CD4-positive, alpha-beta T cell treated with Interleukin-4 for 4 hours (primary cell): ENCODE data around the gene MARCOL.

Experiments used
- DNase-seq: peaks from one replicate; pipeline ENCODE4 v3.0.0-alpha.2; 2020

The MARCOL gene

DNA sequence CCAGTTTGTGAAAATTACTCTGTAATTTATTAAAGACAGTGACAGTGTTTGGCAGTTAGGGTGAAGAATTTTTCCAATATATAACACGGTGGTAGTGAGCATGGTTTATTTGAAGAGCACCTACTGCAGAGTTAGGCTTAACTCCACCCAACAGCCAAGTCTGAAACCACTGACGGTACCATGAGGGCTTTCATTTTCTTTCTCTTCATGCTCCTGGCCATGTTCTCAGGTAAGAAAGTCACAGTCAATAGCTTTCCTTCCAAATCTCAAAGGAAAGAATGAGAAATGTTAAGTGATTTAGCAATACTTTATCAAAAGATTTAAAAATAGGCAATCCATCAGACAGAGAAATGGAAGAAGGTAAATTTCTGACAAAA, at the start of gene MARCOL:
MARCOL (plus strand) TSS at position 108 of the 377 bp plus-strand sequence; CDS start at position 181, 73 bp downstream.
- DNase-seq, result no peak

DNA sequence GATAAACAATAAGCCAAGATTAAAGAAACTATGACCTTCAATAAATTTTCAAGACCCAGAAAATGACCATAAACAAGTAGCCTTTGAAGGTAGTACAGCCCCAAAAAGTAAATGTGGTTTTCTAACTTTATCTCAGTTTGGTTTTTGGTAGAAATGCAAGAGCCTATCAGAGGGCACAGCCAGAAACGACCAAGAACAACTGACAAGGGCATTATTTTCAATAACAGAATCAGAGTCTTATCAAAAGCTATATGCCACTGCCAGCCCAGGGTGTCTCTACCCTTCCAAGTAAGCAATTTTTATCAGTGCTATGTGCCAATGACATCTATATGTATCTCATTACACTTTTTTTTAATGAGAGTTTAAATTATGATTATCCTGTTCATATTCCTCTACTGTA, 47.3 kb upstream of the MARCOL start:
- DNase-seq, result no peak

DNA sequence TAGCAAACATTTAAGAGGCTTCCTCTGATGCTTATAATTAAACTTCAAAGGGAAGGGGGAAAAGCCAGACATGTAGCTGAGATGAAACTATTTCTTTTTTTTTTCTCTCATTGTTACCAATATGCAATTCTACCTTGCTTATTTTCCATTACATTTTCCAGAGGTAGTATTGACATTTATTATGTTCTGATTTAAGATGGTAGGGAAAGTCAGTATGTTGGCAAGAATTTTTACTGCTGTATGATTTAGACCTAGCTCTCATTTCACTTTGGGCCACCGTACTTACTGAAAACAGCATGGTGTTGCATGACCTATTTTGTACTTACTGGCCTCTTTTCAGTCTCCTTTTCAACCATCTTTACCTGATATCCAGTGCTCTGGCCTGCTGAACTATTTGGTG, 45.1 kb upstream of the MARCOL start:
- DNase-seq, result no peak

DNA sequence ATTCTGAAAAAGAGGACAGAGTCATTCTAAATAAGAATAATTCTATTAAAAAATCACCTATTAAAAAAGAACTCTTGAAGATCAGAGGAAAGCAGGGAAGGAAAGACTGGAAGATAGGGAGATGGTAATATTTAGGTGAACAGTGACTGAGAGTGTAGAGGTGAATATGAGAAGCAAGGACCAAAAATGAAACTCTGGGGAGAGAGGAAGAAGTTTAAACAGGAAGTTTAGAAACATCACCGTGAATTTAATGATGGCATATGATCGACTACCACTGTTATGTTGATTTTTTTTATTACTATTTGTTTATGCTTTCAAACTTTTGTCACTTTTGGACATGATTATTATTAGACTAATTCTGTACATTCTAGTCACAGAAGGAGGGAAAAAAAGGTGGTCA, 37.2 kb upstream of the MARCOL start:
- no peak for DNase-seq

DNA sequence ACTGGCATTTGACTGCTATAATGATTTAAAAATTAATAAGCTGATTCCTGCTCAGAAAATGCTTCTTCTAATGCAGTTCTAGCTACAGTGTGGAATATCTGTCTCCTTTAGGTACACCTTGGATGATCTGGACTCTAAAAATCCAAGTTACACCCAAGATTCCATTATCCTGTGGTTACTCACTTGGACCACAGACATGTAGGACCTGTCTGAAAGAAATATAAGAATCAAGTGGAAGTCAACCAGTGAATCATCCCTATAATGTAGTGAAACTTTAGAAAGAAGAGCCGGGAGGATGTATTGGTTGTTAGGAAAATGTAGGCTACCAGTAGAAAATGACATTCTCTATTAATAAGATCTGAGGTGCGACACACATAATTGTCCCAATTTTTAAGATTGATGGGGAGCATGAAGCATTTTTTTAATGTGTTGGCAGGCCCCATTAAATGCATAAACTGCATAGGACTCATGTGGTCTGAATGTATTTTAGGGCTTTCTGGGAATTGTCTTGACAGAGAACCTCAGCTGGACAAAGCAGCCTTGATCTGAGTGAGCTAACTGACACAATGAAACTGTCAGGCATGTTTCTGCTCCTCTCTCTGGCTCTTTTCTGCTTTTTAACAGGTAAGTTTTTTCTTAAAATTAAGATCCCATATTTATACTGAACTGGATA, 35.7 kb upstream of the MARCOL start, which contains the start of gene SPINK6:
SPINK6 (plus strand) TSS at position 512 of the 673 bp plus-strand sequence; CDS start at position 567, 55 bp downstream.
- DNase-seq, result no peak

GRCh38 chr5:148205044-148205806, 33.1 kb upstream of the MARCOL start:
- no peak for DNase-seq

- DNase-seq, result no peak
Observed at GRCh38 chr5:148205865-148206264, 32.5 kb upstream of the MARCOL start.

- DNase-seq, result no peak
Observed at GRCh38 chr5:148206620-148207019, 31.7 kb upstream of the MARCOL start.

DNA sequence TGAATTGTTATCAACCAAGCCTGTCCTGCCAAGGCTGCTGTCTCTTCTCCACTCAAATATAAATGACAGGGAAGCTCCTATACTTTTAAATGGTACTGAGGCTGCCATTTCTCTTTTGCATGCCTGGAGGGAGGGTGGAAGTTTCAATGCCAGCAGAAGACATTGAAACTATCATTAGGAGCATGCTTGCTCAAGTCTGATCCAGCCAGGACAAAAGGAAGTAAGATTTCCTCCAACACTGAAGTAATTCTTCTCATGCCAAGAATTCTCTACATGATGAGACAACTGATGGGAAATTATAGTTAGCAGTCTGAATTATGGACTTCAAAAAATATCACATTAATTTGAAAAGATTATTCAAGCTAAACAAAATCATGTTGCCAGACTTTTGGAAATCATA, 30.1 kb upstream of the MARCOL start:
- DNase-seq, result no peak

GRCh38 chr5:148209151-148209770, 29.1 kb upstream of the MARCOL start:
- DNase-seq, result no peak

GRCh38 chr5:148214665-148215185, 23.6 kb upstream of the MARCOL start:
- no peak for DNase-seq

GRCh38 chr5:148221508-148221907, 16.8 kb upstream of the MARCOL start:
- no peak for DNase-seq

DNA sequence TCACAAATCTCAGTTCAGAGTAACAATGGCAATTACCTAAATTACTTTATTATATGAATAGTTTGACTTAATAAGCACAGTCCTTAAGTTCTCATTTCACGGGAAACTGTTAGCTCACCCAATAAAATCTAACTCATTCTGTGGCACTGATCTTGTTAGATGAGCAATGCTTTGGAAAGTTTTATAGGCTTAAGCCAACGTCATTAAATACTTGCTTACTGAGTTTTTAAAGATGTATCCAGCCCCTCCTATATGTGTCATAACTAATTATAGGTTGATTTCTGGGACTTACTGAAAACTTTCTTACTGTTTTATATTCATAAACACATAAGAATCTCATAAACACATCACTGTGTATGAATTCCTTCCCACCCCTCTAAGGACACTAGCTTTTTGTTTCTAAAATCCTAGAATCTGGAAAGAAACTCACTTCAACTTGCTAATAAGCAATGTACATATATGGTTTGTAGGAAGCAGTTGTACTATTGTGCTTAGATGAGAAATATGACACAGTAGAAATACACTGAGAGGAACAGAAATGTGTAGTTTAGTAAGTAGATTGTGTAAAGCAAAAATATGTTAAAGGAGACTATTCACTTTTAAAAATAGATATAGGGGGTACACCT, 14.1 kb upstream of the MARCOL start:
- DNase-seq, result no peak

- DNase-seq, result no peak
Observed at GRCh38 chr5:148228392-148228984, 9.8 kb upstream of the MARCOL start.

GRCh38 chr5:148229840-148230239, 8.5 kb upstream of the MARCOL start:
- DNase-seq, result no peak

DNA sequence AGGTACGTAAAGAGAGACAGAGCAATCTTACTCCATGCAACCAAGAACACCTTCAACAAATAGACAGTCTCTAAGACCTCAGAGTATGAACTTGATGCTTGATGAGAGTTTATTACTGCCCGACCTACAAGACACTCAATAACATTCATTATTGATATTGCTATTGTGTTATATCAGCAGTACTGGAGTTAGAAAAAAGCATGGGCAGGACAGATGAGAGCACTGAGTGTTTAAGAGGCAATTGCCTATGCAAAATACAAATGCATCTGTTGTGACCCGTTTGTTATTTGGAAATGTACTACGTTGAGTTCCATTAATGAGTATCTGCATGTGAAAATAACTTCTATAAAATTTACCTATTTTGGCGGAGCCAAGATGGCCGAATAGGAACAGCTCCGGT, 8.1 kb upstream of the MARCOL start:
- DNase-seq, result no peak

GRCh38 chr5:148237785-148238417, 424 bp upstream of the MARCOL start:
- no peak for DNase-seq

DNA sequence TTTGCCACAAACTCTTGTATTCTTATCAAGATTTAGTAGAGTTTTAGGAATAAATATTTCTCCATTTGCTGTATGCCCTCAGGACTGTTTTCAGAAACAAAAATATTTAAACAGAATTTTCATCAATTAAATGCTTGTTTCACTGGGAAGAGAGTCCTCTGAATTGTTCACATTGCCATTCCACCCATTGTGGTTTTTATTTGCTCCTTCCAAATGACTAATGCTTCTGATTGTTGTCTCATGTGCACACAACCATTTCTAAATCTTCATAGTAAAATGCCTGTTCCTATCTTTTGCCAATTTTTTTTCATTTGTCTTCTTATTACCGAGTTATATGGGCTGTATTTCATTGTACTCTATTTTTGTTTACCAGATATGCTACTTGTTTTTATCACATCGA, 10.6 kb downstream of the MARCOL start:
- DNase-seq, result no peak

GRCh38 chr5:148255456-148255855, 17.1 kb downstream of the MARCOL start:
- DNase-seq, result no peak

- DNase-seq, result no peak
Observed at GRCh38 chr5:148259288-148259687, 21.0 kb downstream of the MARCOL start.

GRCh38 chr5:148261221-148261620, 22.9 kb downstream of the MARCOL start:
- no peak for DNase-seq

DNA sequence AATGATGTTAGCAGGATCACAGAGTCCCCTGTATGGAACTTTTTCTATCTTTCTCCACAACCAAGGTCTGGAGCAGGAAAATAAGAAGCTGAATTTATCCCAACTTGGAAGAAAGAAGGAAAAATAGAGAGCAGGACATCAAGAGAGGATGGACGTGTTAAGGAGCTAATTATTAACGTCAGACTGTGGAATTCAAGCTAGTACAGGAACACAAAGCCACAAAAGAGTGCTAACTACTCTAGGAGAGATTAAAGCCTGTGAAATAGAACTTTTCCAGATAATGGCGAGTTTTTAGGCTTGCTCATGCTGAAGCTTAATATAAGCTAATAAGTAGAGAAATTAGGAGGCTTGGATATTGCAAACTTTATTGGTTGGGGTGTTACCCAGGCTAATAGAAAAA, 29.6 kb downstream of the MARCOL start:
- no peak for DNase-seq
